Peyer's patch (tissue), 4 donors: Measurements from ENCODE around the gene TSPAN31. TPM values are rescaled to one million over a fixed set of nuclear protein-coding genes. Genes with fewer than 3 reads are reported as not detected.

Experiments used
- DNase-seq, 3 donors: peaks; one replicate each; pipeline ENCODE4 v3.0.0-alpha.2; 2017 to 2019
- H3K27ac ChIP-seq, 4 donors: fragments of 200-600 bp; sonication (generic); one replicate each; pipeline ENCODE4 v1.5.1; 2016 to 2019
- H3K27me3 ChIP-seq, 2 donors: fragments of 200-600 bp; sonication (generic); one replicate each; pipeline ENCODE4 v1.5.1; 2019
- H3K36me3 ChIP-seq, 3 donors: fragments of 200-600 bp; sonication (generic); one replicate each; pipeline ENCODE4 v1.5.1; 2016 to 2019
- H3K4me1 ChIP-seq, 4 donors: fragments of 200-600 bp; sonication (generic); one replicate each; pipeline ENCODE4 v1.5.1; 2016 to 2019
- H3K4me3 ChIP-seq, 4 donors: fragments of 200-600 bp; sonication (generic); 1 replicate in 3 of 4; 2 replicates in 1 of 4; pipeline ENCODE4 v1.5.1; 2016 to 2019; ENCODE audit warnings: mild to moderate bottlenecking in 1 of 4
- H3K9me3 ChIP-seq, 4 donors: fragments of 200-600 bp; sonication (generic); one replicate each; pipeline ENCODE4 v1.5.1; 2016 to 2019; ENCODE audit warnings: mild to moderate bottlenecking in 1 of 4
- POLR2A ChIP-seq, 2 donors: fragments of 450-650 bp; IDR thresholded peaks; one replicate each; pipeline ENCODE4 v1.5.1; 2017; ENCODE audit warnings: antibody characterized with exemption in 2 of 2, mild to moderate bottlenecking in 2 of 2, moderate library complexity in 2 of 2
- total RNA-seq, 4 donors: library from RNA; depleted of rRNA; stranded (reverse); fragments of >200 nt; gene quantifications; one replicate each; pipeline ENCODE4 v1.1.0, GENCODE V29; 2016
- TF ChIP-seq, protein P1 (sequence below), 6 experiments: fragments of 450-650 bp in 4 of 6; fragments of 200-600 bp in 2 of 6; sonication (generic) in 1 of 6; IDR thresholded peaks; one replicate each; pipeline ENCODE4 v1.5.1; 2017 to 2019; ENCODE audit warnings: antibody characterized with exemption in 6 of 6, mild to moderate bottlenecking in 3 of 6, moderate library complexity in 1 of 6

Gene TSPAN31
- total RNA-seq, 4 donors from 2014 or later: 45.7 to 65.7 (median 55.6) TPM

DNA sequence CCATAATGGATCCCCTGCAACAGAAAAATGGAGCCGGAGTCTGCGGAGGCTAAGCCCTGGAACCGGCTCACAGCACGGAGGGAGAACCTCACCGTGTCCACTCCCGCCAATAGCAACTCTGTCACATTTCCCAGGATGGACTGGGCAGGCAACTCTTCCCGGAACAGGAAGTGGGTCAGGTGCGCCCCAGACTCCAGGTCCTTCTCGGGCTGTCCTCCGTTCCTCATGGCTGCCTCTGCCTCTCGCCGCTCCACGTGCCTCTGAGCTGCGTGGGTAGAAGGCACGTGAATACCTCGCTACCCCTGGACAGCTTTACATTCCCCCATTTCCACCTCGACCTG, 19.8 kb downstream of the TSPAN31 start:
- Histone ChIP-seq H3K27me3 (peaks cover 0 to 13% of the 10 kb centered on the region in 2 donors), H3K4me1 (peaks cover 0 to 28% (median 22%) of the 10 kb centered on the region in 4 donors), H3K27ac (peak overlapping the region in 1 of 4 donors; percentile 19), H3K4me3 (peak overlapping the region; percentile 41 to 59 (median 52)), H3K9me3 (no peaks in the 10 kb centered on the region), H3K36me3 (no peaks in the 10 kb centered on the region)
- no peak for DNase-seq
- TF ChIP-seq, protein P1, sequence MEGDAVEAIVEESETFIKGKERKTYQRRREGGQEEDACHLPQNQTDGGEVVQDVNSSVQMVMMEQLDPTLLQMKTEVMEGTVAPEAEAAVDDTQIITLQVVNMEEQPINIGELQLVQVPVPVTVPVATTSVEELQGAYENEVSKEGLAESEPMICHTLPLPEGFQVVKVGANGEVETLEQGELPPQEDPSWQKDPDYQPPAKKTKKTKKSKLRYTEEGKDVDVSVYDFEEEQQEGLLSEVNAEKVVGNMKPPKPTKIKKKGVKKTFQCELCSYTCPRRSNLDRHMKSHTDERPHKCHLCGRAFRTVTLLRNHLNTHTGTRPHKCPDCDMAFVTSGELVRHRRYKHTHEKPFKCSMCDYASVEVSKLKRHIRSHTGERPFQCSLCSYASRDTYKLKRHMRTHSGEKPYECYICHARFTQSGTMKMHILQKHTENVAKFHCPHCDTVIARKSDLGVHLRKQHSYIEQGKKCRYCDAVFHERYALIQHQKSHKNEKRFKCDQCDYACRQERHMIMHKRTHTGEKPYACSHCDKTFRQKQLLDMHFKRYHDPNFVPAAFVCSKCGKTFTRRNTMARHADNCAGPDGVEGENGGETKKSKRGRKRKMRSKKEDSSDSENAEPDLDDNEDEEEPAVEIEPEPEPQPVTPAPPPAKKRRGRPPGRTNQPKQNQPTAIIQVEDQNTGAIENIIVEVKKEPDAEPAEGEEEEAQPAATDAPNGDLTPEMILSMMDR (IDR thresholded peaks at IDR 0.05): no peak
- peak in 1 of 2 donors; percentile 14 for TF ChIP-seq POLR2A (IDR thresholded peaks at IDR 0.05)

DNA sequence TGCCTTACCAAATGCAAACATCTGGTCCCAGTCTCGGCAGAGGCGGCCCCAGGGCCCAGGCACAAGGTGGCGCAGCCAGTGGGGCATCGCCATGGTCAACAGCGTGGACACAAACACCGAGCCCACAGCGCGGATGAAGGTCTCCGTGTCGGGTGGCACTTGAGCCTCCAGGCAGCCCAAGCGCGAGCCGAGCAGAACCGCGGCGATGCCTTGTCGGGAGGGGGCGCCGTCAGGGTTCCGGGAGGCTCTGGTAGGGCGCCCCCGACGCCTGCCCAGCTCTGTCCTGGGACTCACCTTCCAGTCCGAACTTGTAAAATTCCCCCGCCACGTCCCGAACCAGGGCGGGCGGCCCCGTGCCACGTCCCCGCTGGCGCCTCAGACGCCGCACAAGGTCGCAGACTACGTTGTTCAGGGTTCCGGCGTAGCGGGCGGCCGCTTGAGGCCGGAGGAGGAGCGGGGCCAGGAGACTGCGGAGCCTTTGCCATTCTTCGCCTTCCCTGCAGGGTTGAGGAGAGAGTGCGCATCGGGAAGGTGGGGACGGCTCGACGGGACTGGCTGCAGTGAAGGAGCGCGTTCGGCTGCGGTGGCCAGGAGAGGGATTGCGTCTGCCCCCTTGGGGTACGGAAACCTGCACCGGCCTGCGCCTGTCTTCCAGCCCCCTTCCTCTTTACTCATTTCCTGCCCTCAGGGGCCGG, 20.3 kb downstream of the TSPAN31 start:
- H3K27me3 ChIP-seq: peaks cover 0 to 13% of the 10 kb centered on the region in 2 donors
- H3K27ac ChIP-seq: peak overlapping the region in 1 of 4 donors; percentile 19
- no peak for TF ChIP-seq POLR2A (IDR thresholded peaks at IDR 0.05)
- TF ChIP-seq, protein P1 (IDR thresholded peaks at IDR 0.05): peak in 5 of 6 experiments; percentile 1 to 24 (median 16)
- peak; percentile 41 to 78 (median 70) for DNase-seq
- H3K4me3 ChIP-seq: peak overlapping the region; percentile 41 to 59 (median 52)
- no peaks in the 10 kb centered on the region for H3K9me3 ChIP-seq
- no peaks in the 10 kb centered on the region for H3K36me3 ChIP-seq
- peaks cover 0 to 28% (median 22%) of the 10 kb centered on the region in 4 donors for H3K4me1 ChIP-seq

DNA sequence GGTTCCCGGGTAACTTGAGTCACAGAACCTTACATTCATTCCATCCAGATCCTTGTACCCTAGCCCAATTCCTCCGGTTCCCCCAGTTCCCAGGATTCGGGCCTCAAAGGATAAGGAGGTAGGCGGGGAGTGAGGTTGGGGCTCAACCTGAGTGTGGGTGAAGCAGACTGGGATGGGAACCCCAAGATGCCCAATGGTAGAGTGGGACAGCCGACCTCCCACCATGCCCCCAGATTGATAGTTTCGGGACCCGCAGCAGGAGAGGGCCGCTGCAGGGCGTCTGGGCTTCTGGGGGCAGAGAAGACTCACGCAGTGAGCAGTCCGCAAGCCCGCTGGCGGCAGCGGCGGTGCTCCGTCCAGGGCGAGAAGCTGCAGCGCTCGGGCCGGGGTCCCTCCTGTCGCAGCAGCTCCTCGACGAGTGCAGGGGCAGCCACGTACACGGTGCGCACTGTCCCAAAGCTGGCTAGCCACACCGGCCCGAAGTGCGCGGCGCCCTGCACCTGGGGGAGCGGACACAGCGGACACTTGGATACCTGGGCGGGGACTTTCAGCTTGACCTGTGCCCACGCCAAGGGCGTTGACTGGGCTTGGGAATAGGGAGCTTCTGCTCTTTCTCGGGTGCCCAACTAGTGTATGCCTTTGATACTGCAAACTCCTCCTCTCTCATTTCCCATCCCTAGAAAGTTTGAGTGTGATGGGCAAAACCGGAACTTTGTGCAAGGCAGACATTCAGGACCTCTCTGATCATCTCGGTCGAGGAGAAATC, 21.0 kb downstream of the TSPAN31 start:
- Histone ChIP-seq H3K4me3 (peak overlapping the region; percentile 41 to 59 (median 52)), H3K4me1 (peaks cover 0 to 30% (median 22%) of the 10 kb centered on the region in 4 donors), H3K27me3 (peaks cover 0 to 13% of the 10 kb centered on the region in 2 donors), H3K27ac (no peak overlapping the region), H3K9me3 (no peaks in the 10 kb centered on the region), H3K36me3 (no peaks in the 10 kb centered on the region)
- DNase-seq: peak in 1 of 3 donors; percentile 58
- TF ChIP-seq POLR2A (IDR thresholded peaks at IDR 0.05): no peak
- TF ChIP-seq, protein P1 (IDR thresholded peaks at IDR 0.05): no peak

DNA sequence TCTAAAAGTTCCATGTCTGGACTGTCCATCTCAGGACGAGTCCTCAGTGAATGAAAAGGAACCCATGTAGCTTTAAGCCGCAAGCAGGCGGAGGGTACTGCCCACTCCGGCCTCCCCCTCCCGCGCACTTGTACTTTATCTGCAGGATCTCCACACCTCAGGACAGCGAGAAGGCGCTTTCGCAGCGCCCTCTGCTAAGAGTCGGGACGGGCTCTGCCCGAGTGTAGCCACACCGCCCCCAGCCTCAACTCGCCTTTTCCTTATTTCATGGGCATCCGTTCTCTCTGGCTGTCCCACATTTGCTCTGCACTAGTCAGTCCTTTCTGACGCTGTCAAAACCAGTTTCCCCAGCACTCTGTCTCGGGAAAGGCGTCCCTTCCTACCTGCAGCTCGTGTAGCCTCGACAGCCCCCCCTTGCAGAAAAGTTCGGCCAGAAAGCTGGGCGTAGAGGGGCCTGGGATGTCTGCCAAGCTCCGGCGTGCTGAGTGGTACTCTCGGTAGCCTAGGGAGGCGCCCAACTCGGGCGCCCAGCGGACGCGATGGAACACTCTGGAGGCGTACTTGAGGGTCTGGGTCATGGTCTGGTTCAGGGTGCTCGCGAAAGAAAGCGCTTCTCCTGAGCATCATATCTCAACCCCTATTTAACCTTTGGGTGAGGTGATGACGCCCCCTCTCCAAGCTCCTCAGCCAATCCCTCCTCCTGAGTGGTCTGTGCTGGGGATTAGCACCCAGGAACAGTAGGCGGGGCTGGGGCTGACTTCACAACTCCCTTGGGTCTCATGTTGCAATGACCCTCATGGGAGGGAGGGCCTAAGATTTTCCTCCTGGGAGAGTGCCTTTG, 21.8 kb downstream of the TSPAN31 start, which contains the start of gene CYP27B1:
Gene CYP27B1, minus strand, starts transcription at position 615 of the 841 bp plus-strand sequence. Its CDS starts 37 bp downstream, at position 578.
- TF ChIP-seq, protein P1 (IDR thresholded peaks at IDR 0.05): no peak
- no peak for TF ChIP-seq POLR2A (IDR thresholded peaks at IDR 0.05)
- H3K9me3 ChIP-seq: no peaks in the 10 kb centered on the region

DNA sequence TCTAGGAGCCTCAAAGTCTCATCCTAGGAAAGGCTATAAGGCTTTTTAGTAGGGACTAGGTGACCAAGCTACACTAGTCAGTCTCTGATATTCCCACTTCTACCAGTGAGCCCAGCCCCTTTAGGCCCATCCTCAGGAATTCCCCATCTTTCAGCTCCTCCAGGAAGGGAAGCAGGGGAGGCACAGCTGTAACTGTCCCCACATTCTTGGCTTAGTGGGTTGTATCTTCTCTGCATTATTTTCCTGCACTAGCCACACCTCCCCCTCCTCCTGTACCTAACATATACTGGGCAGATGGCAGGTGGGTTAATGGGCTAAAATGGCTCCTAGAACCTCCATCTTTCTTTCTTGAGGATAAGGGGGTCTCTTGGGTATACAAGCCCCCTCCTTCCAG, 22.5 kb downstream of the TSPAN31 start:
- DNase-seq: no peak
- Histone ChIP-seq H3K4me1 (peaks cover 0 to 37% (median 25%) of the 10 kb centered on the region in 4 donors), H3K9me3 (no peaks in the 10 kb centered on the region), H3K27ac (no peak overlapping the region), H3K4me3 (no peak overlapping the region), H3K36me3 (no peaks in the 10 kb centered on the region), H3K27me3 (peaks cover 0 to 13% of the 10 kb centered on the region in 2 donors)
- TF ChIP-seq POLR2A (IDR thresholded peaks at IDR 0.05): no peak
- TF ChIP-seq, protein P1 (IDR thresholded peaks at IDR 0.05): no peak

More for the DNA sequence above, 21.8 kb downstream of the TSPAN31 start, which contains the start of gene CYP27B1:
- H3K27ac ChIP-seq: no peak within 1 kb of the TSS
- H3K4me1 ChIP-seq: peaks cover 0 to 37% (median 25%) of the 10 kb centered on the region in 4 donors
- DNase-seq: peak in 1 of 3 donors; percentile 44
- no peaks in the 10 kb centered on the region for H3K36me3 ChIP-seq
- peaks cover 0 to 13% of the 10 kb centered on the region in 2 donors for H3K27me3 ChIP-seq
- H3K4me3 ChIP-seq: peak within 1 kb of the TSS; percentile 41 to 59 (median 52)
